GM12874 (cell line): ENCODE measurements around the gene ELP4.

ENCODE experiments used
- TF ChIP-seq, protein P1 (sequence below): IDR thresholded peaks from 2 replicates; pipeline ENCODE4 v1.5.1; 2011; ENCODE audit warnings: low read depth, mild to moderate bottlenecking, control low read depth, low read length, moderate library complexity; ENCODE audit not compliant: insufficient read depth

The ELP4 gene

DNA sequence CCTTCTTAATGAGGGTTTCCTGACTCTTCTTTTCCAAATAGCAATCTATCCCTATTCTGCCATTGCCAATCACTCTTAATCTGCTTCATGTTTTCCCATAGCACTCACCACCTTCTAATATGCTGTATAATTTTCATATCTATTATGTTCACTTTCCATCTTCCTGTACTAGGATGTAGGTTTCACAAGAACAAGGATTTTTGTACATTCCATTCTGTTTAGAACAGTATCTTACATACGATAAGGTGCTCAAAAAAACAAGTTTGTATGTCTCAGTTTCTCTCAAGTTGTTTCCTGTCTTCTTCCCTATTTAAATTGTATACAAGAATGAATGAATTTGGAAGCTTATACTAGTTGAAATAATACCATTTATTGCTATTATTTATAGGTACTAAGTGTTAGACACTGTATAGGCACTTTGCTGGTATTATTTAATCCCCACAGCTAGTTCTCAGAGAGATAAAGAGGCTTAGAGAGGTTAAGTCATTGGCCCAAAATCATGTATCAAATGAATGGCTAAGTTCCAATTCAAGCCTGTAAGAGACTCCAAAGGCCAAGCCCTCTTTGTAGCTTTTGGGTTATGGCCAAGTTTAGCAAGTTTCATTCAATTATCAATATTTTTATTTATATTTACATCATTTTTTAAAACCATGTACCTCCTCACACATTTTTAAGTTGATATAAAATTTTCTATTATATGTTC is 166.9 kb downstream of the ELP4 start:
- TF ChIP-seq, protein P1, sequence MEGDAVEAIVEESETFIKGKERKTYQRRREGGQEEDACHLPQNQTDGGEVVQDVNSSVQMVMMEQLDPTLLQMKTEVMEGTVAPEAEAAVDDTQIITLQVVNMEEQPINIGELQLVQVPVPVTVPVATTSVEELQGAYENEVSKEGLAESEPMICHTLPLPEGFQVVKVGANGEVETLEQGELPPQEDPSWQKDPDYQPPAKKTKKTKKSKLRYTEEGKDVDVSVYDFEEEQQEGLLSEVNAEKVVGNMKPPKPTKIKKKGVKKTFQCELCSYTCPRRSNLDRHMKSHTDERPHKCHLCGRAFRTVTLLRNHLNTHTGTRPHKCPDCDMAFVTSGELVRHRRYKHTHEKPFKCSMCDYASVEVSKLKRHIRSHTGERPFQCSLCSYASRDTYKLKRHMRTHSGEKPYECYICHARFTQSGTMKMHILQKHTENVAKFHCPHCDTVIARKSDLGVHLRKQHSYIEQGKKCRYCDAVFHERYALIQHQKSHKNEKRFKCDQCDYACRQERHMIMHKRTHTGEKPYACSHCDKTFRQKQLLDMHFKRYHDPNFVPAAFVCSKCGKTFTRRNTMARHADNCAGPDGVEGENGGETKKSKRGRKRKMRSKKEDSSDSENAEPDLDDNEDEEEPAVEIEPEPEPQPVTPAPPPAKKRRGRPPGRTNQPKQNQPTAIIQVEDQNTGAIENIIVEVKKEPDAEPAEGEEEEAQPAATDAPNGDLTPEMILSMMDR = no peak

DNA sequence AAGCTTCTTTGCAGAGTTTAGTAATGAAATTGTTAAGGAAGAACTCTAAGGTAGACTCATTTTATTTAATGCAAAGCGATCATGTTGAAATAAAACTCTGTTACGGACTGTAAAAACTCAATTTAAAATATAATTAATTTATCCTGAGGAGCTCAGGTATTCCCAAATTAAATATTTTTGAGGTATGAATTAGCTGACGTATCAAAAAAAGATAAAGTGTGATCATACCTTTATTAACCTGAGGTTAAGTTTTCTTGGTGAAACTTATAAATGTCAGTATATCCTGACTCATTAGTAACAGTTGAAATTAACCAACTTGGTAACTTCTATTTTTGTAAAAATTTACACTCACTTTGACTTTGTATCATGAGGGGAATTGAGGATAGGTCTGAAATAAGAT is 171.2 kb downstream of the ELP4 start:
- TF ChIP-seq, protein P1 = no peak

DNA sequence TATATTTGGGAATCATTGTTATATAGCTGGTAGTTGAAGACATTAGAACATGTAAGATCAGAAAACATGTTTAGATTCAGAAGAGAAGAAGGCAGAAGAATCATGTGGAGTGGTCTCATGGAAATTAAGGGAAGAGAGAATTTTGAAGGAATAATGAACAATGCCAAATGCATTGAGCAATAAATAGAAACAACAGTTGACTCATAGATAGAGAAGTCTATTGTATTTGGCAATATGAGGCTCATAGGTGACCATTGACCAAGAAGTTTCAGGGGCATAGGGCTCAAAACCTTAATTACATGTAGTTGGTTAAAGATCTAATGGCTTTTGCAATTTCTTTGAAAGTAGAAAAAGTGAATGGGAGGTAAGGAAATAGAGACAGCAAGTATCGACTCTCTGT is 177.7 kb downstream of the ELP4 start:
- TF ChIP-seq, protein P1 = no peak

DNA sequence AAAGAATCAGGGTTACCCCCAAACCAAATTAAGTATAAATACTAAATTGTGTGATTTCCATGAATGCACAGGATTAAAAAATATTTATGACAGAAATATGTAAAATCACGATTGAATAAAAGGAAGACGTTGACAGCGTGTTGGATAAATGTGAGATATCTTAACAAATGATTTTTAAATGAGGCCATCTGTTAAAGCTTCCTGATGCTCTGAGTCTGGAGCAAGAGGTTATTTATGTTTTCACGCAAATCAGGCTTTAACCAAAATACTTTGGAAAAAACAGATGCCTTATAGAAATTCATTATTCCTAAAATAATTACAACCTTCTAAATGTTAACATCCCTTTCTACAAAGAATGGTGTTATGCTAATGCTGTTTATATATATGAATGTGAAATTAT is 178.3 kb downstream of the ELP4 start:
- TF ChIP-seq, protein P1 = no peak

DNA sequence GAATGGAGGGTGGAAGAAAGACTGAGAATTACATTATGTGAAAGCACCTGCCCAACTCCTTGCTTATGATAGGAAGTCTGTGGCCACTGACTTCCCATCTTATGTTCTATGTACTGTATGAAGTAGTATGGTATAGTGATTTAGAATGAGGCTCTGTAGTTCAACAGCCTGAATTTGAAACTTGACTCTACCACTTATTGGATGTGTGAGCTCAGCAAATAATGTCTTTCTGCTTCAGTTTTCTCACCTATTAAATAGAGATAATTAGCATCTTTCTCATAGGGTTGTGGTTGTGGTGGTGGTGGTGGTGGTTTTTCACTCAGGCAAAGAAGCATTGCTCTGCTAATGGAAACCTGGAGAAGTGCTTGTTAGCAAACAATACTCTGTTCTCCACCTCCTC is 180.0 kb downstream of the ELP4 start:
- TF ChIP-seq, protein P1 = no peak

DNA sequence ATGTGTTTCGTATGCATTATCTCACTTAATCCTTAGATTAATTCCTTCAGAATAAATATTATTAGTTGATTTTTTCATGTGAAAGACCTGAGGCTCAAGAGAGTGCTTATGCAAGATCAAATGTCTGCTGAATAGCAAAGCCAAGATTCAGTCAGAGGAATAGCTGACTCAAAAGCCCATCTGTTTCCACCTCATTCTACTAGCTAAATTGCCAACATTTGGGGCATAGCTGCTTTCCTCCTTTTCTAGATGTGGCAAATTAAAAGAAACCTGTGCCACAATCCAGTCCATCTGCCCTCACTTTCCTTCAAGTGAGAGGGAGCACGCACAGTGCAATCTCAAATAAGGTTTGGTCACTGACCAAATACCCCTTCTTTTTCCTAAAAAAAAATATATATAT is 180.5 kb downstream of the ELP4 start:
- TF ChIP-seq, protein P1 = no peak

DNA sequence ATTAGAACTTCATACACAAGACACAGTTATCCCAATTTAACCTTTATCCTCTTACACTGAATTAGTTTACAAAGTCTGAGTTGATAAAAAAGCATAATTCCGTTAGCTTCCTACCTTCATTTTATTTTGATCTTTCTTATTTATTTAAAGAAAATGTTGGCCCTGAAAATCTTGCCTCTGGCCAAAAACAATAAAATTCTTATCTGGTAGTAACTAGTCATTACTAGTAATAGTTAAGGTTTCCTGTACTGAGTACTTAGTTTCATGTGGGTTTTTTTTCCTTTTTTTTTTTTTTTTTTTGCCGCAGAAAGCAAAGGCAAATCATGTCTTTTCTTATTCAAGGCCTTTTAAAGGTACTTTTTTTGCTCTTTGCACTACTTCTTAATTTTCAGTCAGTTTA is 180.9 kb downstream of the ELP4 start:
- TF ChIP-seq, protein P1 = no peak
